NCI-H82 treated with DMSO at 0.1 percent for 48 hours (cell line): ENCODE results near the gene OR1F1.
A peak's percentile ranks its signal among the peaks of the same experiment; 100 is the strongest.
"Not testable (repeated sequence)": the region's sequence is repeated elsewhere in the genome, so short reads cannot be mapped to it uniquely, and the experiment has no call there.

Experiments
- DNase-seq: peaks from one replicate; lab custom pipeline; 2025; ENCODE audit not compliant: unreplicated experiment; lab: John Stamatoyannopoulos, UW

OR1F1 gene

DNA sequence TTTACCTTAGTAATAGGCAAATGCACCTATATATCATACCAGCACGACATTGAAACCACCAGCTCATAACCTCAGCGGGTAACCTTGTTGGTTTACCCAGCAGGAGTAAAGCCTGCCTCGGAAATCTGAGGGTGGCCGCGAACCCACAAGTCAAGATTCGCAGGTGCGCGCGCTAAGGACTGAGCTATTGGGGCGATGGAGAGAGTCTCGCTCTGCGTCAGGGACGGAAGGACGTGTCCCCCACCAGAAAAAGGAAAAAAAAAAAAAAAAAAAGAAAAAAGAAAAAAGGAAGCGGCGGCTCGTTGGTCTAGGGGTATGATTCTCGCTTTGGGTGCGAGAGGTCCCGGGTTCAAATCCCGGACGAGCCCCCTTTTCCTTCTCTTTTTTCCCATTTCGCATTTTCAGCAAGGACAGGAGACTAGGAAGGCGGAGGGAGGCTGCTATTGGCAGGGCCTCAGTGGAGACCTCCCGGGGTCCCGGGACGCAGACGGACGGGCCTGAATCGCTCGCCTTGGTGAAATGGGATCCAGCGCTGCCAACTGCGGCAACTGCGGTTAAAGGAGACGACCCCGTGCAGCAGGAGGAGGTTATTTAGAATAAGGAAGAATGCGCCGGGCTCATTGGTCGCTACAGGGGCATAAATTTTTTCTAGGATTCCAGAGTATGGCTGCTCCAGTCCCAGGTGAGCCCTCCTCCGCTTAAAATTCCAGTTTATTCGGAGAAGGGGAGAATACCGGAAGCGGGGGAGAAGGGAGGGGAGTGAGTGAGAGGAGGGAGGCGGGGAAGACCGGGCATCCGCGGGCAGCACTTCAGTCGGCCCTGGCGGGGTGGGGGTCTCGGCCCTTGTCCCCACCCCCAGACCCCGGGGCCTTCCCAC, at the start of gene OR1F1:
OR1F1 (plus strand) TSS at position 407 of the 877 bp plus-strand sequence.
- no peak for DNase-seq

DNA sequence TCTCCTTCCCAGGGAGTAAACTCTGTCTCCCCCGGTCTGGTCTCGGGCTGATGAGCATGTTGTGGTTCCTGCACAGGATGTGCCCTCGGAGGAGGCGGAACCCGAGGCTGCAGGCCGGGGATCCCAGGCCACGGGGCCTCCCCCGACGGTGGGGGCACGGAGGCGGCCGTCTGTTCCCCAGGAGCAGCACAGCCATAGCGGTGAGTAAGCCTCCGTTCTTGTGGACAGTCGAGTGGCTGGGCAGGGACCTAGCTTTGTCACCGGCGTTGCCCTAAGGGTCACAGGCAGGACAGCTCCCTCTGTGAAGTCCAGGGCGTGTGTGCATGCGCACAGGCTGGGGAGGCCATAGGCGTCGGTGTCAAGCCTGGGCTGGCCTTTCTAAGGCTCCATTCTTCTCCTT, 49.7 kb upstream of the OR1F1 start:
- DNase-seq: no peak

DNA sequence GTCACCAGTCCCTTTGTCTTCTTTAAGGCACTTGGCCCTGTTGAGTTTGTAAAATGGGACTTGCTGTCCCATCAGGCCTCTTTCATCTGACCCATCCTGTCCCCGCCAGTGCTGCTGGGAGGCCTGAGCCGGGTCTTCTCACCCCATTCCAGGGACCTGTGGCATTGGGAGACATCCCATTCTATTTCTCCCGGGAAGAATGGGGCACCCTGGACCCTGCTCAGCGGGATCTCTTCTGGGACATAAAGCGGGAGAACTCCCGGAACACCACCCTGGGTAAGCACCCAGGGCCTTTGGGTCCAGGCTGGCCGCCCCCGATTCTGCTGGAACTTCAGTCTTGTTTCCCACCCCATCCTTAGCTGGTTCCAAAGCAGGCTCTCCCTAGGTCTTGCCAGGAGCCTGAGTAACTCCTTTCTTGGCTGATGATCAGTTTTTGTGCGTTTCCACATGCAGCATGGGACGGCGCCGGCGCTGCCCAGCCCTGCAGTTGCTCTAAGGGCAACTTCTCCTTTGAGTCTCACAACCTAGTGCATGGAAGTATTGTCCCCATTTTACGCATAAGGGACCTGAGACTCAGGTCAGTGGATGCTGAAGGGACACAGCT, 49.1 kb upstream of the OR1F1 start:
- DNase-seq: no peak

GRCh38 chr16:3139561-3139960, 48.4 kb upstream of the OR1F1 start:
- not testable (repeated sequence) for DNase-seq

- no peak for DNase-seq
Measured at GRCh38 chr16:3140603-3141427, 47.2 kb upstream of the OR1F1 start.

GRCh38 chr16:3141781-3142311, 46.2 kb upstream of the OR1F1 start:
- DNase-seq: no peak

DNA sequence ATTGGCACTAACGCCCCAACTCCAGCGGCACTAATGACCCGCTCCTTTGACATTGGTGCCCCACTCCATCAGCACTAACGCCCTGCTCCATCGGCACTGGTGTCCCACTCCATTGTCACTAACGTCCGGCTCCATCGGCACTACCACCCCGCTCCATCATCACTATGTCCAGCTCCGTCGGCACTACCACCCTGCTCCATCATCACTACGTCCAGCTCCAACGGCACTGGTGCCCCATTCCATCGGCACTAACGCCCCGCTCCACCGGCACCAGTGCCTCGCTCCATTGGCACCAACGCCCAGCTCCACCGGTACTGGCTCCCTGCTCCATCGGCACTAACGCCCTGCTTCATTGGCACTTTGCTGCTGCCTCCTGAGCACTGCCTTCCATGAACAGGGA, 45.7 kb upstream of the OR1F1 start:
- no peak for DNase-seq

DNA sequence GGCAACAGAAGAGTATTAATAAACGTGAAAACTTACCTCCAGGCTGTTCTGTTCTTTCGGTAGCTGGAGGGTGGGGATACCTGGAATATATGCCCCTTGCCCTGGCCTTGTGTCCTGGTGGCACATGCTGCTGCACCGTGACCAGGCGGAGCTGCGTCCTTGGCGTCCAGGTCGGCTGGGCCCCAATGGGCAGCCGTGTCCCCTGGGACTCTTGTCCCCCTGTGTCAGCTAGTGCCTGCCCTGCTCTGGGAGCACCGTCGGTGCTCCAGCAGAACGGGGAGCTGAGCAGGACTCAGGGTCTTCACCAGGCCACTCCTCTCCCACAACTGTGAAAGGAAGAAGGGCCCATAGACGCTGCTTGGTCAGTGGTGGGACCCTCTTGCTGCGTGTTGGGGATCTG, 45.2 kb upstream of the OR1F1 start:
- DNase-seq: no peak

DNA sequence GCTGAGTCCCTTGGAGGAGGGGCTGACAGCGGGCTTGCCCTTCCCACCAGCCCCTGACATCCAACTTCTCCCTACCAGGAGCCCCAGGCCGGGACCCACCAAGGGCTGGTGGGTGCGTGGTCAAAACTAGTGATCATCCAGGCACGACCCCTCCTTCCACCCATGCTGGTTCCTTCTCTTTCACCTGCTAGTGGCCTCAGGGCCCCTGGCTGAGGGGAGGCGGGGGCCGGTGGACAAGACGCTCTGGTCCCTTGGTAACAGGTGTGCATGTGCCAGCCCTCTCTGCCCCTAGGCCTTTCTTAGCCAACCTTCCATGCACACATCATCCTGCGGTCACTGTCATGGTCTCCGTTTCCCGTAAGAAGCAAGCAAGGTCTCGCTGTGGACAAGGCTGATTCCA, 44.8 kb upstream of the OR1F1 start:
- no peak for DNase-seq

DNA sequence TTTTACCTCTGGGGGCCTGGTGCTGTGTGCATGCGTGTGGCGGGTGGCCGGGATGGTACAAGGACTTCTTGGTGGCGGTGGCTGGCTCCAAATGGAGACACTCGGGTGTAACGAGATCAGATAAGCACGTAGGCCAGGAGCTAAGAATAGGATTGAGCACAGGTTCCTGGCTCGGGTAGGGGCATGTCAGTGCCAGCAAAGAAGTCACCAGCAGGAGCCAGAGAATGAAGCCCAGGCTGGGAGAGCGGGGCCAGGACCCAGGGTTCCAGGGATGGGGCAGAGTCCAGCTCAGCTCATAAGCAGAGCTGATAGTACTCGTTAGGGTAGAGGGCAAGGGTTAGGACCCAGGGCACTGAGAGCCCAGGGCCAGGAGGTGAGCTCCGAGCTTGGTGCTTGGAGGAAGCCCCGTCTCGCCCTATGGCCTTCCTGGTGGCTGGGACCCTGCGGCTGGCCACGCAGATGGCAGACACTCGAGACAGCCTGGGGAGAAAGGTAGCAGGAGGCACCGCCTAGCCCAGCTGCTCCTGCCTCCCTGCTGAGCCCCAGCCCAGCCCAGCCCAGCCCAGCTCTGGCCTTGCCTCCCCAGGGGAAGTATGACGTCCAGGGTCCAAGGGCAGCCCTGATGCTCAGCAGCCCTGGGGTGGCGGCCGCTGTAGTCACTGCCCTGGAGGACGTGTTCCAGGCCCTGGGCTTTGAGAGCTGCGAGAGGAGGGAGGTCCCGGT, 44.2 kb upstream of the OR1F1 start:
- DNase-seq: no peak

- no peak for DNase-seq
Measured at GRCh38 chr16:3144321-3144983, 43.6 kb upstream of the OR1F1 start.

DNA sequence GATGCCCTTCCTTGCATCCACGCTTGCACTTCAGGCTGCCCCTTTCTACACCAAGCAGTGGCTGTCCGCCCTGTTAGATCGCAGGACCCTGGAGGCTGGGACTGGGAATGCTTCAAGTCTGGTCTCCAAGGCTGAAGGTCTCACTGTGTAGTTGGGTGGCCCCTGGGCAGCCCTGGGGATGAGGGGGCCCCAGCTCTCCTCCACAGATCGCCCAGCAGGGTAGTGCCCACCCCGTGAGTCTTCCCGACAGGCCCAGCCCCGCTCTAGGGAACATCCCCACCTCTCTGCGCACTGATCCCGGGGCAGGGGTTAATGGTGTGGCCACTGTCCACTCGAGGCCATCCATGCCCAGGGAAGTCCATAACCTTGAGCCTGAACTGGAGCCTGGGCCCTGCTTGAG, 42.9 kb upstream of the OR1F1 start:
- no peak for DNase-seq

DNA sequence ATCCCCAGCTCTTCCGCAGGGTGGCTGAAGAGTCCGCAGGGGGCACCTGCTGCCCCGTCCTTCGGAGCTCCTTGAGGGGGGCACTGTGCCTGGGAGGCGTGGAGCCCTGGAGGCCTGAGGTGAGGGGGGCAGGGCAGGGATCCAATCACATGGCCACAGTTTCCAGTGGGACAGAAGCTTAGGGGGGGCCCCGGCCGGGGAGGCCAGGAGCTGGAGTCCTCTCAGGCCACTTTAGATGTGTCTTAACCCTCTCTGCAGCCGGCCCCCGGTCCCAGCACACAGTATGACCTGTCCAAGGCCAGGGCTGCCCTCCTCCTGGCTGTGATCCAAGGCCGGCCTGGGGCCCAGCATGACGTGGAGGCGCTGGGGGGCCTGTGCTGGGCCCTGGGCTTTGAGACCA, 42.3 kb upstream of the OR1F1 start:
- no peak for DNase-seq

- no peak for DNase-seq
Measured at GRCh38 chr16:3147046-3147756, 40.8 kb upstream of the OR1F1 start.

- DNase-seq: no peak
Measured at GRCh38 chr16:3147757-3148104, 40.3 kb upstream of the OR1F1 start.

DNA sequence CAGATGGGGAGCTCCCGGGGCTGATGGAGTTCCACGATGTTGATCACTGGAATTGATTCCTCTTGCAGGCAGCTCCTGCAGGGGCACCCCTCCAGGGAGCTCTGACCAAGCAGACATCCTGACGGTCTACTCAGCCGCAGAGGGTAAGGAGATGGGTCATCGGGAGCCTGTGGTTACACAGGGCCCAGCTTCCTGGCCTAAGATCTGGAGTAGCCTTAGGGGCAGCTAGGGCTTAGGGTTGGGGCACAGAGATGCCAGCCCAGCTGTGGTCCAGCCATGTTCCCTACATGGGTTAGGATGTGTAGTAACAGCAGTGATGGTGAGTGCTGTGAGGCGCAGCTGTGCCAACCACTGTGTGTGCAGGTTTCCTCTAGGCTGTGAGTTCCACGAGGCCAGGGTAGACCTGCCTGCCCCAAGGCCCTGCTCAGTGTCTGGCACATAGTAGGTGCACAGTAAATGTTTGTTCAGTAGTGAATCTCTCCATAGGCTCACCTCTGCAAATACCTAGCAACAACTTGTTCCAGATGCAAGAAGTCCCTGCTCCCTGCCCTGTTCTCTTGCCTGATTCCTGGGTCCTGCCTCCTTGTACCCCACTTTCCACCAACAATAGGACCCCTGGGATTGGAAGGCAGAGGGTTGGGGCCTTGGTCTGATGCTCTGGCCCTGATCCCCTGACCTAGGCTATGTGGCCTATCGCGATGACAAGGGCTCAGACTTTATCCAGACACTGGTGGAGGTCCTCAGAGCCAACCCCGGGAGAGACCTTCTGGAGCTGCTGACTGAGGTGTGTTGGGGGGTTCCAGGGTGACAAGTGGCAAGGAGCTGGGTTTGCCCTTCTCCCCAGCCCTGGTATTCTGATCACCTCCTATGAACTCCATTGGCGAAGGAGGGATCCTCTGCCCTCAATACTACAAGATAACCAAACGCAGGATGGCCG, 39.5 kb upstream of the OR1F1 start:
- no peak for DNase-seq

- no peak for DNase-seq
Measured at GRCh38 chr16:3149193-3149530, 38.8 kb upstream of the OR1F1 start.

- peak; percentile 16 for DNase-seq
Measured at GRCh38 chr16:3149630-3150345, 38.2 kb upstream of the OR1F1 start.
